HepG2 (cell line): ENCODE measurements around the gene POLRMT. TPM values are rescaled to one million over a fixed set of nuclear protein-coding genes. Genes with fewer than 3 reads are reported as not detected.

Experiments
- CREM ChIP-seq, 2 experiments: sonication (generic) in 1 of 2; formaldehyde crosslinking in 1 of 2; IDR thresholded peaks; 2 replicates each; pipeline versions ENCODE4 v1.4.0 to v1.6.1; 2016 to 2020; ENCODE audit warnings: antibody characterized with exemption in 1 of 2, mild to moderate bottlenecking in 1 of 2, missing genetic modification reagents in 1 of 2
- FOXK2 ChIP-seq: fragments of 450-650 bp; IDR thresholded peaks from 2 replicates; pipeline ENCODE4 v1.6.1; 2016
- FOXO1 ChIP-seq: sonication (generic); formaldehyde crosslinking; IDR thresholded peaks from 2 replicates; pipeline ENCODE4 v1.4.0; 2020; ENCODE audit warnings: missing genetic modification reagents
- MLLT10 ChIP-seq: sonication (generic); formaldehyde crosslinking; IDR thresholded peaks from 2 replicates; pipeline ENCODE4 v1.4.0; 2020; ENCODE audit warnings: missing genetic modification reagents
- ONECUT2 ChIP-seq: sonication (generic); formaldehyde crosslinking; IDR thresholded peaks from 2 replicates; pipeline ENCODE4 v1.4.0; 2020; ENCODE audit warnings: missing genetic modification reagents
- POLR2AphosphoS2 ChIP-seq: IDR thresholded peaks from 2 replicates; pipeline ENCODE4 v1.6.1; 2011; ENCODE audit warnings: low read depth, low read length, improper control_type of control experiment
- RBAK ChIP-seq: sonication (generic); formaldehyde crosslinking; IDR thresholded peaks from 2 replicates; pipeline ENCODE4 v1.5.1; 2020; ENCODE audit warnings: mild to moderate bottlenecking, missing genetic modification reagents
- SKI ChIP-seq: fragments of 450-650 bp; IDR thresholded peaks from one replicate; pipeline ENCODE4 v1.6.1; 2018; ENCODE audit warnings: mild to moderate bottlenecking; ENCODE audit not compliant: partially characterized antibody
- STAT5B ChIP-seq: sonication (generic); formaldehyde crosslinking; IDR thresholded peaks from 2 replicates; pipeline ENCODE4 v1.4.0; 2020; ENCODE audit warnings: missing genetic modification reagents
- ZMYM3 ChIP-seq: sonication (generic); formaldehyde crosslinking; IDR thresholded peaks from 2 replicates; pipeline ENCODE4 v1.5.1; 2020; ENCODE audit warnings: mild to moderate bottlenecking, missing genetic modification reagents
- ZNF180 ChIP-seq: sonication (generic); formaldehyde crosslinking; IDR thresholded peaks from 2 replicates; pipeline ENCODE4 v1.4.0; 2020; ENCODE audit warnings: low read depth, missing genetic modification reagents, borderline replicate concordance
- ZNF235 ChIP-seq: sonication (generic); formaldehyde crosslinking; IDR thresholded peaks from 2 replicates; pipeline ENCODE4 v1.8.1; 2023; ENCODE audit warnings: mild to moderate bottlenecking, missing genetic modification reagents, borderline replicate concordance
- ZNF354B ChIP-seq: sonication (generic); formaldehyde crosslinking; IDR thresholded peaks from 2 replicates; pipeline ENCODE4 v1.8.0; 2022; ENCODE audit warnings: mild to moderate bottlenecking, missing genetic modification reagents
- ZNF431 ChIP-seq: sonication (generic); formaldehyde crosslinking; IDR thresholded peaks from 2 replicates; pipeline ENCODE4 v1.9.0; 2022; ENCODE audit warnings: missing genetic modification reagents, low read depth, mild to moderate bottlenecking, borderline replicate concordance
- ZNF468 ChIP-seq: sonication (generic); formaldehyde crosslinking; IDR thresholded peaks from 2 replicates; pipeline ENCODE4 v1.8.0; 2022; ENCODE audit warnings: mild to moderate bottlenecking, moderate library complexity, missing genetic modification reagents
- ZNF501 ChIP-seq: sonication (generic); formaldehyde crosslinking; IDR thresholded peaks from 2 replicates; pipeline ENCODE4 v1.5.1; 2020; ENCODE audit warnings: mild to moderate bottlenecking, moderate library complexity, missing genetic modification reagents
- ZNF674 ChIP-seq: sonication (generic); formaldehyde crosslinking; IDR thresholded peaks from 2 replicates; pipeline ENCODE4 v1.5.0; 2020; ENCODE audit warnings: low read depth, mild to moderate bottlenecking, missing genetic modification reagents
- ZNF768 ChIP-seq: sonication (generic); formaldehyde crosslinking; IDR thresholded peaks from 2 replicates; pipeline ENCODE4 v1.4.0; 2020; ENCODE audit warnings: missing genetic modification reagents
- ZNF792 ChIP-seq: IDR thresholded peaks from 2 replicates; pipeline ENCODE4 v1.6.1; 2016
- ZSCAN29 ChIP-seq: sonication (generic); formaldehyde crosslinking; conservative IDR thresholded peaks from 2 replicates; pipeline ENCODE4 v1.4.0; 2020; ENCODE audit warnings: mild to moderate bottlenecking, missing genetic modification reagents
- ZSCAN30 ChIP-seq: sonication (generic); formaldehyde crosslinking; IDR thresholded peaks from 2 replicates; pipeline ENCODE4 v1.5.0; 2020; ENCODE audit warnings: mild to moderate bottlenecking, missing genetic modification reagents
- polyA plus RNA-seq, 8 experiments: library from polyadenylated mRNA; depleted of rRNA in 3 of 8; stranded (reverse) in 7 of 8; unstranded in 1 of 8; fragments of >200 nt; fragmentation: Illumina TruSeq in 4 of 8; extraction: Trizol in 4 of 8; gene quantifications; 2 replicates each; pipeline versions ENCODE4 v1.2.1 to v1.2.3, GENCODE V29; 2011 to 2016; ENCODE audit warnings: low read depth in 4 of 8, missing spikeins in 1 of 8, mixed read lengths in 1 of 8; ENCODE audit not compliant: insufficient read depth in 1 of 8
- total RNA-seq, 5 experiments: library from RNA; depleted of rRNA; stranded (reverse); fragments of >200 nt; fragmentation: Illumina TruSeq; extraction: Trizol; gene quantifications; 2 replicates each; pipeline ENCODE4 v1.2.3, GENCODE V29; 2016; ENCODE audit warnings: low read depth in 1 of 5
- TF ChIP-seq, protein P1 (sequence below): sonication (generic); formaldehyde crosslinking; IDR thresholded peaks from 2 replicates; pipeline ENCODE4 v1.5.1; 2020; ENCODE audit warnings: mild to moderate bottlenecking, missing genetic modification reagents, borderline replicate concordance
- TF ChIP-seq, protein P2 (sequence below): sonication (generic); formaldehyde crosslinking; IDR thresholded peaks from 2 replicates; pipeline ENCODE4 v1.5.0; 2020; ENCODE audit warnings: mild to moderate bottlenecking, missing genetic modification reagents, borderline replicate concordance
- TF ChIP-seq, protein P3 (sequence below): sonication (generic); formaldehyde crosslinking; IDR thresholded peaks from 2 replicates; pipeline ENCODE4 v1.9.0; 2022; ENCODE audit warnings: low read depth, missing genetic modification reagents
- TF ChIP-seq, protein P4 (sequence below): sonication (generic); formaldehyde crosslinking; conservative IDR thresholded peaks from 2 replicates; pipeline ENCODE4 v1.8.0; 2022; ENCODE audit warnings: mild to moderate bottlenecking, moderate library complexity, missing genetic modification reagents

The POLRMT gene
- total and polyA plus RNA-seq, 2 of the 13 experiments (the other 11 are each of a cell fraction or from before 2014, with no cell fraction given), result 78.0 to 101 TPM

DNA sequence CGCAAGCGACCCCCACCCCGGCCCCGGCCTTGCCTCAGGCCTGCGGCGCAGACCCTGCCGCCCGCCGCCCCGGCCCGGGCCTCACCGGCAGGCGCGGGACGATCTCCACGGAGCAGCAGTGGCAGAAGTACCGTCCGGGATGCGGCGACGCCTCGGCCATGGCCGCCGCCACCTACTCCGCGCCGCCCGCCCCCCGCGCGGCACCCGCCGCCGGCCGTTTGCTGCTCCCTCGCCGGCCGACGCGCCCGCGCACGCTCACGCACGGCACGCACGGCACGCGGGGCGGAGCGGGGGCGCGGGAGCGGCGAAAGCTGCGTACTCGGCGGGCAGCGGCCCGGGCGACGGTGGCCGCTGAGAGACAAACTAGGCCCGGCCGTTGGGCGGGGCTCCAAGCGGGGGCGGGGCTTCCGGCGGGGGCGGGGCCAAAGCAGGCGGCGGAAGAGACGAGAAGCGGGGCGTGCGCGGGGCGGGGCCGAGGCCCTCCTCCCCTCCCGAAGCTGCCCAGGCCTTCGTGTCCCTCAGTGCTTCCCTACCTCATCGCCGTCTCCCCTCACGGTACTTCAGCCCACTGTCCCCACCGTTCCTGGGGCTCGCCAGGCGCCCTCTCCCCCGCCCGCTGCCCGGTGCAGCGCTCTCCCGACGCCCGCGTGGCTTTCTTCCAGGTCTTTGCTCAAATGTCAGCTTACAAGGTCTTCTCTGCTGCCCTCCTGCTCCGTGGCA is 29.8 kb upstream of the POLRMT start, which contains the start of gene RNF126 (continued):
- TF ChIP-seq, protein P1, sequence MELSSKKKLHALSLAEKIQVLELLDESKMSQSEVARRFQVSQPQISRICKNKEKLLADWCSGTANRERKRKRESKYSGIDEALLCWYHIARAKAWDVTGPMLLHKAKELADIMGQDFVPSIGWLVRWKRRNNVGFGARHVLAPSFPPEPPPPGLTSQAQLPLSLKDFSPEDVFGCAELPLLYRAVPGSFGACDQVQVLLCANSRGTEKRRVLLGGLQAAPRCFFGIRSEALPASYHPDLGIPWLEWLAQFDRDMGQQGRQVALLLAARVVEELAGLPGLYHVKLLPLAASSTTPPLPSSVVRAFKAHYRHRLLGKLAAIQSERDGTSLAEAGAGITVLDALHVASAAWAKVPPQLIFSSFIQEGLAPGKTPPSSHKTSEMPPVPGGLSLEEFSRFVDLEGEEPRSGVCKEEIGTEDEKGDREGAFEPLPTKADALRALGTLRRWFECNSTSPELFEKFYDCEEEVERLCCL (CRISPR knock-in tag), result no peak
- TF ChIP-seq ZNF354B (CRISPR knock-in tag) (no peak), ZNF674 (CRISPR knock-in tag) (0 out of 2 replicates have a peak, but pooled peaks have one; percentile 32), ZNF180 (CRISPR knock-in tag) (no peak), ZSCAN30 (CRISPR knock-in tag) (0 out of 2 replicates have a peak, but pooled peaks have one; percentile 54), ZNF468 (CRISPR knock-in tag) (no peak), ZNF235 (CRISPR knock-in tag) (no peak), POLR2AphosphoS2 (no peak), RBAK (CRISPR knock-in tag) (no peak), ZSCAN29 (no peak), SKI (no peak), STAT5B (CRISPR knock-in tag) (no peak), ZNF792 (CRISPR knock-in tag) (no peak), FOXK2 (no peak), FOXO1 (CRISPR knock-in tag) (no peak), ONECUT2 (CRISPR knock-in tag) (no peak), CREM (IDR thresholded peaks at IDR 0.05) (no peak), CREM (CRISPR knock-in tag; IDR thresholded peaks at IDR 0.05) (no peak), ZMYM3 (CRISPR knock-in tag) (0 out of 2 replicates have a peak, but pooled peaks have one; percentile 31), MLLT10 (CRISPR knock-in tag) (no peak), ZNF768 (no peak), ZNF431 (CRISPR knock-in tag) (no peak), ZNF501 (CRISPR knock-in tag) (peak; percentile 71)
- TF ChIP-seq, protein P2, sequence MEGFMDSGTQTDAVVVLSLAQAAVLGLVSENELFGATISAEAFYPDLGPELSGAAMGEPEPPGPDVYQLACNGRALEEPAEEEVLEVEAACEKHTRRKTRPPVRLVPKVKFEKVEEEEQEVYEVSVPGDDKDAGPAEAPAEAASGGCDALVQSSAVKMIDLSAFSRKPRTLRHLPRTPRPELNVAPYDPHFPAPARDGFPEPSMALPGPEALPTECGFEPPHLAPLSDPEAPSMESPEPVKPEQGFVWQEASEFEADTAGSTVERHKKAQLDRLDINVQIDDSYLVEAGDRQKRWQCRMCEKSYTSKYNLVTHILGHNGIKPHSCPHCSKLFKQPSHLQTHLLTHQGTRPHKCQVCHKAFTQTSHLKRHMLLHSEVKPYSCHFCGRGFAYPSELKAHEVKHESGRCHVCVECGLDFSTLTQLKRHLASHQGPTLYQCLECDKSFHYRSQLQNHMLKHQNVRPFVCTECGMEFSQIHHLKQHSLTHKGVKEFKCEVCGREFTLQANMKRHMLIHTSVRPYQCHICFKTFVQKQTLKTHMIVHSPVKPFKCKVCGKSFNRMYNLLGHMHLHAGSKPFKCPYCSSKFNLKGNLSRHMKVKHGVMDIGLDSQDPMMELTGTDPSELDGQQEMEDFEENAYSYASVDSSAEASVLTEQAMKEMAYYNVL (CRISPR knock-in tag), result no peak
- TF ChIP-seq, protein P3, sequence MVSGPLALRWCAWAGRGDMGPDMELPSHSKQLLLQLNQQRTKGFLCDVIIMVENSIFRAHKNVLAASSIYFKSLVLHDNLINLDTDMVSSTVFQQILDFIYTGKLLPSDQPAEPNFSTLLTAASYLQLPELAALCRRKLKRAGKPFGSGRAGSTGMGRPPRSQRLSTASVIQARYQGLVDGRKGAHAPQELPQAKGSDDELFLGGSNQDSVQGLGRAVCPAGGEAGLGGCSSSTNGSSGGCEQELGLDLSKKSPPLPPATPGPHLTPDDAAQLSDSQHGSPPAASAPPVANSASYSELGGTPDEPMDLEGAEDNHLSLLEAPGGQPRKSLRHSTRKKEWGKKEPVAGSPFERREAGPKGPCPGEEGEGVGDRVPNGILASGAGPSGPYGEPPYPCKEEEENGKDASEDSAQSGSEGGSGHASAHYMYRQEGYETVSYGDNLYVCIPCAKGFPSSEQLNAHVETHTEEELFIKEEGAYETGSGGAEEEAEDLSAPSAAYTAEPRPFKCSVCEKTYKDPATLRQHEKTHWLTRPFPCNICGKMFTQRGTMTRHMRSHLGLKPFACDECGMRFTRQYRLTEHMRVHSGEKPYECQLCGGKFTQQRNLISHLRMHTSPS (CRISPR knock-in tag), result no peak
- TF ChIP-seq, protein P4, sequence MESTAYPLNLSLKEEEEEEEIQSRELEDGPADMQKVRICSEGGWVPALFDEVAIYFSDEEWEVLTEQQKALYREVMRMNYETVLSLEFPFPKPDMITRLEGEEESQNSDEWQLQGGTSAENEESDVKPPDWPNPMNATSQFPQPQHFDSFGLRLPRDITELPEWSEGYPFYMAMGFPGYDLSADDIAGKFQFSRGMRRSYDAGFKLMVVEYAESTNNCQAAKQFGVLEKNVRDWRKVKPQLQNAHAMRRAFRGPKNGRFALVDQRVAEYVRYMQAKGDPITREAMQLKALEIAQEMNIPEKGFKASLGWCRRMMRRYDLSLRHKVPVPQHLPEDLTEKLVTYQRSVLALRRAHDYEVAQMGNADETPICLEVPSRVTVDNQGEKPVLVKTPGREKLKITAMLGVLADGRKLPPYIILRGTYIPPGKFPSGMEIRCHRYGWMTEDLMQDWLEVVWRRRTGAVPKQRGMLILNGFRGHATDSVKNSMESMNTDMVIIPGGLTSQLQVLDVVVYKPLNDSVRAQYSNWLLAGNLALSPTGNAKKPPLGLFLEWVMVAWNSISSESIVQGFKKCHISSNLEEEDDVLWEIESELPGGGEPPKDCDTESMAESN, result no peak
